Measurements from ENCODE around the gene IGFL1.
"Not testable (repeated sequence)": the region's sequence is repeated elsewhere in the genome, so short reads cannot be mapped to it uniquely, and the experiment has no call there.

Gene IGFL1

GRCh38 chr19:46229442-46229841, at the start of gene IGFL1:
TSS of gene IGFL1 (plus strand) at chr19:46229742. CDS start at chr19:46229775, 33 bp downstream.
- no peak for DNase-seq

GRCh38 chr19:46180701-46181387, 48.7 kb upstream of the IGFL1 start:
- DNase-seq, result no peak

GRCh38 chr19:46181388-46181779, 48.2 kb upstream of the IGFL1 start:
- DNase-seq, result no peak

GRCh38 chr19:46182476-46182875, 47.1 kb upstream of the IGFL1 start:
- no peak for DNase-seq

GRCh38 chr19:46184775-46185710, 44.5 kb upstream of the IGFL1 start:
- DNase-seq, result not testable (repeated sequence)

- no peak for DNase-seq
Observed at GRCh38 chr19:46186101-46186716, 43.3 kb upstream of the IGFL1 start.

- DNase-seq, result no peak
Observed at GRCh38 chr19:46186717-46187101, 42.8 kb upstream of the IGFL1 start.

GRCh38 chr19:46189971-46190888, 39.3 kb upstream of the IGFL1 start:
- no peak for DNase-seq

GRCh38 chr19:46191356-46191755, 38.2 kb upstream of the IGFL1 start:
- no peak for DNase-seq

- no peak for DNase-seq
Observed at GRCh38 chr19:46191972-46192371, 37.6 kb upstream of the IGFL1 start.

GRCh38 chr19:46192626-46192991, 36.9 kb upstream of the IGFL1 start:
- DNase-seq, result not testable (repeated sequence)

GRCh38 chr19:46192992-46193650, 36.4 kb upstream of the IGFL1 start:
- no peak for DNase-seq

GRCh38 chr19:46193678-46194077, 35.9 kb upstream of the IGFL1 start:
- no peak for DNase-seq

- no peak for DNase-seq
Observed at GRCh38 chr19:46195104-46195503, 34.4 kb upstream of the IGFL1 start.

GRCh38 chr19:46195919-46196318, 33.6 kb upstream of the IGFL1 start:
- DNase-seq, result not testable (repeated sequence)

- DNase-seq, result no peak
Observed at GRCh38 chr19:46196410-46197124, 33.0 kb upstream of the IGFL1 start.

GRCh38 chr19:46197314-46198070, 32.0 kb upstream of the IGFL1 start:
- no peak for DNase-seq

- DNase-seq, result no peak
Observed at GRCh38 chr19:46198756-46199155, 30.8 kb upstream of the IGFL1 start.

GRCh38 chr19:46201454-46202310, 27.9 kb upstream of the IGFL1 start:
- DNase-seq, result no peak

- no peak for DNase-seq
Observed at GRCh38 chr19:46202426-46202825, 27.1 kb upstream of the IGFL1 start.

Measured in KG1 (cell line).